Fibroblast of pulmonary artery (primary cell): ENCODE results near the gene SQOR.

Experiments used
- DNase-seq: peaks from one replicate; pipeline ENCODE4 v3.0.0-alpha.2; 2010; ENCODE audit warnings: low read depth
- H3K4me3 ChIP-seq: replicated peaks from 2 replicates; pipeline ENCODE4 v1.5.1; 2011; ENCODE audit warnings: low read depth, mild to moderate bottlenecking, control low read depth, low read length, moderate library complexity
- CTCF ChIP-seq: IDR thresholded peaks from 2 replicates; pipeline ENCODE4 v1.5.1; 2011; ENCODE audit warnings: mild to moderate bottlenecking, control low read depth, low read length, inconsistent platforms; ENCODE audit errors: missing control alignments

SQOR gene

GRCh38 chr15:45588219-45588875, 46.5 kb upstream of the SQOR start:
- DNase-seq: peak; percentile 23
- H3K4me3 ChIP-seq: peak overlapping the region; percentile 71
- no peak for TF ChIP-seq CTCF

DNA sequence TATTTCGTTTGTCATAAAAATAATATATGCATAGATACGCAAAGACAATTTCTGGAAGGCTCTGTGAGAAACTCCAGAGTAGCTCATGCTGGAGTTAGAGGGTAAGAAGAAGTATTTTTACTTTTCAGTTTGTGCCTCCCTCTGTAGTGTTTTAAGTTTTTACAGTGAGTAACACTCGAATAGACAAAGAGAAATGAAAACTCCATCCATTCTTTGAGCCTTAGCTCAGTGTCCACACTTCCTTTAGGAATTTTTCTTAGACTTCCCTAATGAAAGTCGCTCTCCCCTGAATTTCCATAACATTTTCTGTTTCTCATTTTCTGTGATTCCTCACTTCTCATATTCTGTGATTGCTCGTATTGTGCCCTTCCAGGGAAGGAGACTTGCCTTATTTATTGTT, 45.6 kb upstream of the SQOR start:
- no peak for TF ChIP-seq CTCF
- no peak for DNase-seq
- H3K4me3 ChIP-seq: peak overlapping the region; percentile 71

DNA sequence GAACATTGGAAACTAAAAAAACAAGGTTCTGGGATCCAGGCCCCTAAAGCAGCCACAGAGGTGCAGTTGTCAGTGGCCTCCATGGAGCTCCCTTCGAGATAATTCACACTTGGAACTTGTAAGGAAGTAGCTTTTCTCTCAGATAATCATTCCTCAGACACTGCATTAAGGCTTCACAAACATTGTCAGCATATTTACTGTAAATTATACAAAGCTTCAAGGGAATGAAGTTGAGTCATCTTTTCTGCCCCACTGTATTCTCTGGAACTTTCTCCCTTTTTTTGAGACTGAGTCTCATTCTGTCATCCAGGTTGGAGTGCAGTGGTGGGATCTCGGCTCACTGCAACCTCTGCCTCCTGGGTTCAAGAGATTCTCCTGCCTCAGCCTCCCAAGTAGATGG, 40.5 kb upstream of the SQOR start:
- no peak for DNase-seq
- H3K4me3 ChIP-seq: no peak overlapping the region
- no peak for TF ChIP-seq CTCF

- no peak for DNase-seq
- no peak for TF ChIP-seq CTCF
- no peak overlapping the region for H3K4me3 ChIP-seq
Measured at GRCh38 chr15:45594835-45595530, 39.8 kb upstream of the SQOR start.

- no peak for DNase-seq
- H3K4me3 ChIP-seq: no peak overlapping the region
- no peak for TF ChIP-seq CTCF
Measured at GRCh38 chr15:45603881-45604280, 30.9 kb upstream of the SQOR start.

DNA sequence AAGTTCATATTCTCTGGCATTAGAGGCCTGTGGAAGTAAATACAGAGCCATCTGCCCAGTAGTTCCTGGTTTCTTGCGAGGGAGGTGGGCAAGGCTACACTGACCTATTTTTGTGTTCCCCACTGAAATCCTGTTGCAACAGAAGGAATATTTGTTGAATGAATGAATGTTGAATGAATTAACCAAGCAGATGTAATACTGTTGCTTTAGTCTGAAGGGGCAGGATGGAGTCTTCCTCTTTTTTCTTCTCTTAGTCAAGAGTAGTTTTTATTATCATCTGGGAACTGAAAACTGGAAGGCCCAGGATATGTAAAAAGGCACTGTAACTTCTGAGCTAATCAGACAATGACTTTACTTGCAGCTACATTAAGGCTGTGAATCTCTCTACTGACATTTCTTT, 30.5 kb upstream of the SQOR start:
- TF ChIP-seq CTCF: no peak
- DNase-seq: no peak
- H3K4me3 ChIP-seq: no peak overlapping the region

- no peak overlapping the region for H3K4me3 ChIP-seq
- no peak for DNase-seq
- TF ChIP-seq CTCF: no peak
Measured at GRCh38 chr15:45606413-45606812, 28.4 kb upstream of the SQOR start.
